IPS DF 4.7 (cell line): Measurements from ENCODE around the gene SIGLEC12.
"Not testable (repeated sequence)": the region's sequence is repeated elsewhere in the genome, so short reads cannot be mapped to it uniquely, and the experiment has no call there.

ENCODE experiments used
- DNase-seq: peaks from one replicate; pipeline ENCODE4 v3.0.0-alpha.2; 2013; ENCODE audit warnings: low spot score; ENCODE audit errors: extremely low read depth

SIGLEC12 gene

GRCh38 chr19:51460164-51460992 is 41.2 kb downstream of the SIGLEC12 start:
- DNase-seq = peak; percentile 25

GRCh38 chr19:51458899-51459505 is 42.6 kb downstream of the SIGLEC12 start:
- DNase-seq = no peak

GRCh38 chr19:51458051-51458645 is 43.5 kb downstream of the SIGLEC12 start, which contains the start of gene SIGLEC8:
TSS of gene SIGLEC8 (minus strand) at chr19:51458454. CDS start at chr19:51458387, 67 bp downstream.
- DNase-seq = no peak

- no peak for DNase-seq
These were observed 44.1 kb downstream of the SIGLEC12 start for GRCh38 chr19:51457351-51458013.

DNA sequence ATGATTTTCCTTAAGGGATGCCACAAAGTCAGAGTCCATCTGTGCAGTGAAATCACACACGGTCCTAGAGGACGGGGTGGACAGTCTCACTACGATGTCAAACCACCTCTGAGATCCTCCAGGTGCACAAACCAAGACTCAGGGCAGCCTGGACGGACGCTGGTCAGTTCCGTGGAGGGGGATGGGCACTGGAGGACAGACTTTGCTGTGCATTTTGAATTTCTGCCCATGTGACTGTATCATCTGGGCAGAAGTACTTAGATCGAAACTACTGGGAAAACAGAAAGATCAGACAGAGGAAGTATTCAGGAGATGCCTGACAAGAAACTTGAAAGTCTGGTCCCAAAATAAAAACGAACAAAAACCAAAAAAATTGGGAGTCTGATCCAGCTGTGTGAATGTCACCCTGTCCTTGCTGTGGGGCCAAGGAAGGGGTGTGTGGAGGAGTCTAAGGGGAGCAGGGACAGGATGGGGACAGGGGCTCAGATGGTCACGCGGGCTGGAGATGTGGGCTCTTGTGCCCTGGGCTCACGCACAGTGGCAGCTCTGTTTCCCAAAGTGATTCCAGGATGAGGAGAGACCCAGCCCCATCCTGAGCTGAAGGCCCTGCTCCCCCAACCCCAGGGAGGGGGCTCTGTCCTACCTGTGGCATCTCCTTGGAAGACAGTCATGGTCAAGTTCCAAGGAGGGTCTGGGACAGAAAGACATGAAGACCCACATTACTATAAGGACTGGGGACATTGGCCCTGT is 44.9 kb downstream of the SIGLEC12 start:
- DNase-seq = no peak

DNA sequence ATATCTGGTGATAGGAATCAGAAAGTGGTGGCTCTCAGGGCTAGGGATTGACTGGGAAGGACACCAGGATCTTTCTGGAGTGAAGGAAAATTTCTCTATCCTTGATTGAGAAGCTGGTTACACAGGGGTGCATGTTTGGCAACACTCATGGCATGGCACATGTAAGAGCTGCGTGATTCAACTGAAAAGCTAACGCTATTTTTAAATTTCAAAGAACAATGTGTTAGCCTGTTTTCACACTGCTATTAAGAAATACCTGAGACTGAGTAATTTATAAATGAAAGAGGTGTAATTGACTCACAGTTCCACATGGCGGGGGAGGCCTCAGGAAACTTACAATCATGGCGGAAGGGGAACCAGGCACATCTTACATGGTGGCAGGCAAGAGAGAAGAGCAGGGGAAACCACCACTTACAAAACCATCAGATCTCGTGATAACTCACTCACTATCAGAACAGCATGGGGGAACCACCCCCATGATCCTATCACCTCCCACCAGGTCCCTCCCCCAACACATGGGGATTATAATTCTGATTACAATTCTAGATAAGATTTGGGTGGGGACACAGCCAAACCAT is 50.8 kb downstream of the SIGLEC12 start:
- DNase-seq = no peak

- DNase-seq = no peak
These were observed 53.1 kb downstream of the SIGLEC12 start for GRCh38 chr19:51448411-51449016.

GRCh38 chr19:51448011-51448410 is 53.6 kb downstream of the SIGLEC12 start:
- DNase-seq = no peak

- not testable (repeated sequence) for DNase-seq
These were observed 54.1 kb downstream of the SIGLEC12 start for GRCh38 chr19:51447510-51447909.

GRCh38 chr19:51441410-51442390 is 59.9 kb downstream of the SIGLEC12 start:
- DNase-seq = no peak
